HepG2 (cell line): ENCODE measurements around the gene BCL2L2. TPM values are rescaled to one million over a fixed set of nuclear protein-coding genes. Genes with fewer than 3 reads are reported as not detected.

Experiments
- ARID2 ChIP-seq: sonication (generic); formaldehyde crosslinking; IDR thresholded peaks from 2 replicates; pipeline ENCODE4 v1.8.1; 2022; ENCODE audit warnings: mild to moderate bottlenecking, missing genetic modification reagents, borderline replicate concordance
- E2F5 ChIP-seq: sonication (generic); formaldehyde crosslinking; conservative IDR thresholded peaks from 2 replicates; pipeline ENCODE4 v1.4.0; 2020; ENCODE audit warnings: missing genetic modification reagents
- EP300 ChIP-seq, 3 experiments: sonication (generic) in 1 of 3; formaldehyde crosslinking in 1 of 3; IDR thresholded peaks; 2 replicates each; pipeline versions ENCODE4 v1.5.1 to v1.6.1; 2011 to 2020; ENCODE audit warnings: low read depth in 2 of 3, low read length in 2 of 3, borderline replicate concordance in 1 of 3, improper control_type of control experiment in 1 of 3, mild to moderate bottlenecking in 1 of 3, missing genetic modification reagents in 1 of 3, moderate library complexity in 1 of 3
- GABPB1 ChIP-seq: IDR thresholded peaks from 2 replicates; pipeline ENCODE4 v1.6.1; 2016; ENCODE audit warnings: mild to moderate bottlenecking, missing genetic modification reagents, moderate library complexity, missing compliant biosample characterization
- MXI1 ChIP-seq: IDR thresholded peaks from 3 replicates; pipeline ENCODE4 v1.6.1; 2012; ENCODE audit warnings: low read depth, low read length, inconsistent platforms, borderline replicate concordance
- NFIB ChIP-seq: sonication (generic); formaldehyde crosslinking; IDR thresholded peaks from 2 replicates; pipeline ENCODE4 v1.9.0; 2021; ENCODE audit warnings: missing genetic modification reagents, mild to moderate bottlenecking, borderline replicate concordance
- PRDM4 ChIP-seq: sonication (generic); formaldehyde crosslinking; IDR thresholded peaks from 2 replicates; pipeline ENCODE4 v1.9.0; 2021; ENCODE audit warnings: missing genetic modification reagents, borderline replicate concordance
- RNF219 ChIP-seq: sonication (generic); formaldehyde crosslinking; IDR thresholded peaks from 2 replicates; pipeline ENCODE4 v1.5.0; 2020; ENCODE audit warnings: mild to moderate bottlenecking, missing genetic modification reagents
- SAFB2 ChIP-seq: sonication (generic); formaldehyde crosslinking; IDR thresholded peaks from 2 replicates; pipeline ENCODE4 v1.5.1; 2020; ENCODE audit warnings: missing genetic modification reagents, low read depth, mild to moderate bottlenecking, borderline replicate concordance
- SRF ChIP-seq: IDR thresholded peaks from 2 replicates; pipeline ENCODE4 v1.6.1; 2011; ENCODE audit warnings: mild to moderate bottlenecking, low read depth, low read length, moderate library complexity
- TCF7L2 ChIP-seq: IDR thresholded peaks from 2 replicates; pipeline ENCODE4 v1.6.1; 2011; ENCODE audit warnings: mild to moderate bottlenecking, low read depth, low read length, moderate library complexity
- TEF ChIP-seq: sonication (generic); formaldehyde crosslinking; IDR thresholded peaks from 2 replicates; pipeline ENCODE4 v1.5.0; 2020; ENCODE audit warnings: missing genetic modification reagents
- ZNF10 ChIP-seq: sonication (generic); formaldehyde crosslinking; IDR thresholded peaks from 2 replicates; pipeline ENCODE4 v1.4.0; 2020; ENCODE audit warnings: mild to moderate bottlenecking, low read depth, missing genetic modification reagents, borderline replicate concordance
- ZNF232 ChIP-seq: sonication (generic); formaldehyde crosslinking; IDR thresholded peaks from 2 replicates; pipeline ENCODE4 v1.4.0; 2020; ENCODE audit warnings: missing genetic modification reagents, borderline replicate concordance
- ZNF280B ChIP-seq: sonication (generic); formaldehyde crosslinking; IDR thresholded peaks from 2 replicates; pipeline ENCODE4 v1.5.0; 2020; ENCODE audit warnings: missing genetic modification reagents, mild to moderate bottlenecking, borderline replicate concordance
- ZNF883 ChIP-seq: sonication (generic); formaldehyde crosslinking; IDR thresholded peaks from 2 replicates; pipeline ENCODE4 v1.5.1; 2020; ENCODE audit warnings: mild to moderate bottlenecking, missing genetic modification reagents; ENCODE audit errors: not compliant biosample characterization
- polyA plus RNA-seq, 8 experiments: library from polyadenylated mRNA; depleted of rRNA in 3 of 8; stranded (reverse) in 7 of 8; unstranded in 1 of 8; fragments of >200 nt; fragmentation: Illumina TruSeq in 4 of 8; extraction: Trizol in 4 of 8; gene quantifications; 2 replicates each; pipeline versions ENCODE4 v1.2.1 to v1.2.3, GENCODE V29; 2011 to 2016; ENCODE audit warnings: low read depth in 4 of 8, missing spikeins in 1 of 8, mixed read lengths in 1 of 8; ENCODE audit not compliant: insufficient read depth in 1 of 8
- total RNA-seq, 5 experiments: library from RNA; depleted of rRNA; stranded (reverse); fragments of >200 nt; fragmentation: Illumina TruSeq; extraction: Trizol; gene quantifications; 2 replicates each; pipeline ENCODE4 v1.2.3, GENCODE V29; 2016; ENCODE audit warnings: low read depth in 1 of 5

Gene BCL2L2
- total and polyA plus RNA-seq, 2 of the 13 experiments (the other 11 are each of a cell fraction or from before 2014, with no cell fraction given): 28.1 to 49.8 TPM

- TF ChIP-seq NFIB (CRISPR knock-in tag) (no peak), ZNF883 (CRISPR knock-in tag) (peak; percentile 97), ZNF280B (peak; percentile 90), E2F5 (CRISPR knock-in tag) (peak; percentile 6; the same call in 1 of the 2 replicates), SRF (peak; percentile 88), PRDM4 (CRISPR knock-in tag) (no peak), GABPB1 (peak; percentile 91), TCF7L2 (no peak), TEF (CRISPR knock-in tag) (no peak), ARID2 (CRISPR knock-in tag) (peak; percentile 88), MXI1 (peak; percentile 88; the same call in 1 of the 3 replicates), EP300 (IDR thresholded peaks at IDR 0.05; ENCODE audit: low read depth in 2 of 2, low read length in 2 of 2) (peak; percentile 69 to 85), EP300 (CRISPR knock-in tag; IDR thresholded peaks at IDR 0.05; ENCODE audit: borderline replicate concordance) (peak; percentile 56), ZNF10 (CRISPR knock-in tag) (no peak; the same call in 1 of the 2 replicates), RNF219 (CRISPR knock-in tag) (no peak), SAFB2 (CRISPR knock-in tag) (peak; percentile 55; the same call in 1 of the 2 replicates), ZNF232 (peak; percentile 92; the same call in 1 of the 2 replicates)
Observed at GRCh38 chr14:23306412-23307145, at the start of gene BCL2L2 (continued).
